RWPE2 (cell line): Measurements from ENCODE around the gene NOD2.
A peak's percentile ranks its signal among the peaks of the same experiment; 100 is the strongest.

Experiments
- ATAC-seq: fragments of 200-7000 bp; cut with Tn5 transposase; 3 replicates; pipeline ENCODE4 v1.9.1; 2021; ENCODE audit warnings: low read depth
- DNase-seq: peaks from one replicate; pipeline ENCODE4 v3.0.0-alpha.2; 2020; ENCODE audit warnings: low spot score
- H3K27ac ChIP-seq: fragments of 450-650 bp; 2 replicates; pipeline ENCODE4 v1.5.1; 2017; ENCODE audit warnings: mild to moderate bottlenecking; ENCODE audit not compliant: poor library complexity, severe bottlenecking
- H3K27me3 ChIP-seq: fragments of 250-450 bp; sonication (Bioruptor Pico); 2 replicates; pipeline ENCODE4 v1.5.1; 2021; ENCODE audit warnings: mild to moderate bottlenecking, moderate library complexity; ENCODE audit not compliant: insufficient read depth, poor library complexity, severe bottlenecking
- H3K36me3 ChIP-seq: fragments of 250-450 bp; sonication (Bioruptor Pico); 2 replicates; pipeline ENCODE4 v1.5.1; 2020; ENCODE audit warnings: low read depth, mild to moderate bottlenecking, moderate library complexity
- H3K4me1 ChIP-seq: fragments of 250-450 bp; sonication (Bioruptor Pico); 2 replicates; pipeline ENCODE4 v1.5.1; 2021; ENCODE audit warnings: mild to moderate bottlenecking, moderate library complexity; ENCODE audit not compliant: insufficient read depth, poor library complexity, severe bottlenecking
- H3K4me3 ChIP-seq: fragments of 250-450 bp; sonication (Bioruptor Pico); 2 replicates; pipeline ENCODE4 v1.5.1; 2021; ENCODE audit warnings: mild to moderate bottlenecking, moderate library complexity; ENCODE audit not compliant: severe bottlenecking
- H3K9me3 ChIP-seq: fragments of 250-450 bp; sonication (Bioruptor Pico); 2 replicates; pipeline ENCODE4 v1.5.1; 2021; ENCODE audit warnings: mild to moderate bottlenecking, moderate library complexity; ENCODE audit not compliant: severe bottlenecking
- TF ChIP-seq, protein P1 (sequence below): fragments of 450-650 bp; IDR thresholded peaks from one replicate; pipeline ENCODE4 v1.5.1; 2017; ENCODE audit warnings: mild to moderate bottlenecking, moderate library complexity; ENCODE audit not compliant: poor library complexity, severe bottlenecking

The NOD2 gene

DNA sequence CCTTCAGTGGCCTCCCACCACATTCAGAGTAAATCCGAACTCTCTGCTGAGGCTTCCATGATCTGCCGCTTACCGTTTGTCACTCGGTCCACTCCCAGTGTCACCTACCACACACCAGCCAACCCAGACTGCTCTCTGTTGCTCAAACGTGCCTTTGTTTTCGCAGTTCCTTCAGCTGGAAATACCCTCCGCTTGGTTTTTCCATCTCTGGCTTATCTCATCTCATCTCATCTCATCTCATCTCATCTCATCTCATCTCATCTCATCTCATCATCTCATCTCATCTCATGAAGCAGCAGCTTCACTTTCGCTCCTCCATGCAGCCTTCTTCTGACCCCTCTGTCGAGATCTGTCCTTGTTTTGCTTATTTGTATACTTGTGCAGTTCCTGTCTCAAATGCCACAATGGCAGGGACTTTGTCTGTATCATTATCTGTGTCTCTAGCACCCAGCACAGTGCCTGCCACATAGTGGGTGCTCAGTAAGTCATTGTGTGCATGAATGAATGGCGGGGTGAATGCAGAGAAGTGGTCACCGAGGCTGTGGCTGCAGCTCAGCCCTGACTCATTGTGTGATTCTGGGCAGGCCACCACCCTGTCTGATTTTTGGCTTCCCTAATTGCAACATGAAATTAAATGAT, 8.5 kb upstream of the NOD2 start:
- ATAC-seq, result no peak

DNA sequence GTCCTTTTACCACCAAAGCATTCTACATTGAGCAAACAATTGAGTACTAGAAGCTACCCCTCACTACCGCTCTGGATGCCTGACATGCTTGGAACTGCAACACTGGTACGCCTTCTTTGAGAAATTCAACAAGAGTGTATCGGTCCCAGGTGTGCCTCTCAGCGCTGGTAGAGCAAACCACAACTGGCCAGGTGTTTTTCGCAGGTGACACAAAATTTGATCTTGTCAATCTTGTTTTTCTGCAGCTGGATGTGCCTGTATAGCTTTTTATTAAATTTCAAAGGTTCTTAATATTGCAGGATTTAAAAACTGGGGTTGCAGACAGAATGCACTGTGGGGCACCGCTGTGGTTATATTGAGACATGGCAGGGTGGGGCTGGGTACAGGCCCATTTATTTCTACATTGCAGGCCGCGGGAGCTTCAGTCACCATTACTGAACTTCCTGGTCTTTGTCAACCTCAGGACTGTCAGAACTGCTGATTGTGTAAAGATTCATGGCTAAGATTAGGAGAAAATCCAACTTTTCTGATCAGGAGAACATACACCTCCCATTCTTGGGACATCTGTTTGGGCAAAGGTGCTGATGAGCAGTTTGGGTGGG, 7.8 kb upstream of the NOD2 start:
- no peaks in the 10 kb centered on the region for H3K4me1 ChIP-seq
- TF ChIP-seq, protein P1, sequence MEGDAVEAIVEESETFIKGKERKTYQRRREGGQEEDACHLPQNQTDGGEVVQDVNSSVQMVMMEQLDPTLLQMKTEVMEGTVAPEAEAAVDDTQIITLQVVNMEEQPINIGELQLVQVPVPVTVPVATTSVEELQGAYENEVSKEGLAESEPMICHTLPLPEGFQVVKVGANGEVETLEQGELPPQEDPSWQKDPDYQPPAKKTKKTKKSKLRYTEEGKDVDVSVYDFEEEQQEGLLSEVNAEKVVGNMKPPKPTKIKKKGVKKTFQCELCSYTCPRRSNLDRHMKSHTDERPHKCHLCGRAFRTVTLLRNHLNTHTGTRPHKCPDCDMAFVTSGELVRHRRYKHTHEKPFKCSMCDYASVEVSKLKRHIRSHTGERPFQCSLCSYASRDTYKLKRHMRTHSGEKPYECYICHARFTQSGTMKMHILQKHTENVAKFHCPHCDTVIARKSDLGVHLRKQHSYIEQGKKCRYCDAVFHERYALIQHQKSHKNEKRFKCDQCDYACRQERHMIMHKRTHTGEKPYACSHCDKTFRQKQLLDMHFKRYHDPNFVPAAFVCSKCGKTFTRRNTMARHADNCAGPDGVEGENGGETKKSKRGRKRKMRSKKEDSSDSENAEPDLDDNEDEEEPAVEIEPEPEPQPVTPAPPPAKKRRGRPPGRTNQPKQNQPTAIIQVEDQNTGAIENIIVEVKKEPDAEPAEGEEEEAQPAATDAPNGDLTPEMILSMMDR, result no peak
- no peaks in the 10 kb centered on the region for H3K9me3 ChIP-seq
- DNase-seq (no peak), ATAC-seq (0 out of 3 replicates have a peak, but pooled peaks have one; percentile 48)
- no peaks in the 10 kb centered on the region for H3K27me3 ChIP-seq
- H3K36me3 ChIP-seq, result no peaks in the 10 kb centered on the region
- no peak overlapping the region for H3K4me3 ChIP-seq
- no peak overlapping the region for H3K27ac ChIP-seq

More for the DNA sequence above, 8.5 kb upstream of the NOD2 start:
- no peak for DNase-seq
- H3K27ac ChIP-seq, result no peak overlapping the region
- H3K4me1 ChIP-seq, result no peaks in the 10 kb centered on the region
- H3K4me3 ChIP-seq, result no peak overlapping the region
- TF ChIP-seq, protein P1, result no peak
- H3K9me3 ChIP-seq, result no peaks in the 10 kb centered on the region
- H3K36me3 ChIP-seq, result no peaks in the 10 kb centered on the region
- no peaks in the 10 kb centered on the region for H3K27me3 ChIP-seq

DNA sequence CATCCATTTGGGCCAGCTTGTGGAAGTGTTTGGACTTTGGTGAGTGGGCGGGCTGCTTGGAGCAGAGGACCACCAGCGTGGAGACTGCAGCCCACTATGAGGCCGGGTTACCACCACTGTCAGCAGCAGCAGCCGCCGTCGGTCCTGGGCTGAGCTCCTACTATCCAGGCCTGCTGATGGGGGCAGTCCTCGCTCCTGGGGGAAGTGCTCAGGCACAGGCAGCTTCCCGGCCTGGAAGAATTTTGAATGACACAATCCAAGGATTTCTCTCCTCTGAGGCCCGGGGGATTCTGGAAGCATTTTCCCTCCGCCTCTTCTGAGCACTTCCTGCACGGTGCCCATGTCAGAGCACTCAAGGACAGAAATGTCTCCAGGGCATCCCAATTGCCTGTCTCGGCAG, 5.3 kb upstream of the NOD2 start:
- TF ChIP-seq, protein P1, result no peak
- Histone ChIP-seq H3K27me3 (no peaks in the 10 kb centered on the region), H3K9me3 (no peaks in the 10 kb centered on the region), H3K36me3 (no peaks in the 10 kb centered on the region), H3K27ac (no peak overlapping the region), H3K4me3 (no peak overlapping the region), H3K4me1 (no peaks in the 10 kb centered on the region)
- ATAC-seq (no peak), DNase-seq (no peak)

DNA sequence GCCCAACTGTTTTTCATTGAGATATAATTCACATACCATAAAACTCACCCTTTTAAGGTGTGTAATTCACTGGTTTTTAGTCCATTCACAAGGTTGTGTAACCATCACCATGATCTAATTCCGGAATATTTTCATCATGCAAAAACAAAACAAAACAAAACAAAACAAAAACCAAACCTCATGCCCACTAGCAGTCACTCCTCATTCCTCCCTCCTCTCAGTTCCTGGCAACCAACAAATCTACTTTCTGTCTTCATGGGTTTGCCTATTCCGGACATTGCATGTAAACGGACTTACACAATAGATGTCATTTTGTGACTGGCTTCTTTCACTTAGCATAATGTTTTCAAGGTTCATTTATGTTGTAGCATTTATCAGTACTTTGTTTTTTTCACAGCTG, 4.5 kb upstream of the NOD2 start:
- H3K36me3 ChIP-seq, result no peaks in the 10 kb centered on the region
- H3K27me3 ChIP-seq, result no peaks in the 10 kb centered on the region
- H3K4me3 ChIP-seq, result no peak overlapping the region
- TF ChIP-seq, protein P1, result no peak
- no peak overlapping the region for H3K27ac ChIP-seq
- H3K9me3 ChIP-seq, result no peaks in the 10 kb centered on the region
- no peaks in the 10 kb centered on the region for H3K4me1 ChIP-seq
- DNase-seq (no peak), ATAC-seq (no peak)

DNA sequence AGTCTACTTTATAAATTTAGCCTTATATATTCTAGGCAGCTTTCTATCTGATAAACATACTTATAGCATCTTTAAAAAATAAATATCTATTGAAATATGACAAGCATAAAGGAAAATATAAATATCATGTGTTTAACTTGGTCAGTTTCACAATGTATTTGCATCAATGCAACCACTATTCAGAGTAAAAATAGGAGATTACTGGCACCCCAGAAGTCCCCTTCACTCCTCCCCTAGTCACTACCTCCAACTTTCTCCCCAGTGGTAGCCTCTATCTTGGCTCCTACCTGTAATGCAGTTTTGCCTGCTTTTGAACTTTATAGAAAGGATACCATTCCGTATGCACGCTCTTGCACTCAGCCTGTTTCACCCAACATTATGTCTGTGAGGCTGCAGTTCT, 3.2 kb upstream of the NOD2 start:
- H3K4me3 ChIP-seq, result no peak overlapping the region
- H3K36me3 ChIP-seq, result no peaks in the 10 kb centered on the region
- ATAC-seq (no peak), DNase-seq (no peak)
- no peaks in the 10 kb centered on the region for H3K9me3 ChIP-seq
- H3K27ac ChIP-seq, result no peak overlapping the region
- no peaks in the 10 kb centered on the region for H3K27me3 ChIP-seq
- H3K4me1 ChIP-seq, result no peaks in the 10 kb centered on the region
- TF ChIP-seq, protein P1, result no peak
